ENCODE measurements around the gene PANK3. TPM values are rescaled to one million over a fixed set of nuclear protein-coding genes. Genes with fewer than 3 reads are reported as not detected.
"Not testable (repeated sequence)": the region's sequence is repeated elsewhere in the genome, so short reads cannot be mapped to it uniquely, and the experiment has no call there.

PANK3 gene
- total and polyA plus RNA-seq, 9 of the 15 experiments (the other 6 are each of a cell fraction or from before 2014, with no cell fraction given), result 5.9 to 50.4 (median 29.7) TPM

GRCh38 chr5:168580814-168581469 lies 1.8 kb upstream of the PANK3 start:
- H3K9me3 ChIP-seq (replicated peaks; ENCODE audit: control insufficient read depth, insufficient read depth, low read depth, low read length); FAIRE-seq; H3K27me3 ChIP-seq (ENCODE audit: control insufficient read depth in 2 of 2, insufficient read depth in 2 of 2, low read length in 2 of 2); in situ Hi-C loops (cut with MboI); BruUV-seq (replicated peaks); ATAC-seq; H3K4me3 ChIP-seq; H3K9ac ChIP-seq (ENCODE audit: insufficient read depth in 1 of 2, low read depth in 2 of 2, low read length in 2 of 2); H4K20me1 ChIP-seq (replicated peaks; ENCODE audit: control insufficient read depth, insufficient read depth, low read length); CTCF ChIA-PET (ENCODE audit: low intra/inter-chr PET ratio); intact Hi-C loops (cut with micrococcal nuclease); H3K9me1 ChIP-seq (ENCODE audit: control insufficient read depth, insufficient read depth, low read length): not testable (repeated sequence)
- Histone ChIP-seq H3K27ac (ENCODE audit: extremely low read depth, low read depth, low read length) (peak overlapping the region; percentile 89; the same call in 2 of the 3 replicates), H2AFZ (ENCODE audit: low read depth, low read length) (peak overlapping the region; percentile 84), H3K4me2 (ENCODE audit: insufficient read depth, low read length) (0 out of 2 replicates have a peak overlapping the region, but pooled peaks have one; percentile 88), H3K4me1 (replicated peaks in 1 of 2; ENCODE audit: control insufficient read depth in 2 of 2, insufficient read depth in 2 of 2, low read length in 2 of 2) (peaks cover 17 to 21% of the 10 kb centered on the region in 2 experiments; a peak in 3 of 5 replicates), H3K36me3 (ENCODE audit: control insufficient read depth, insufficient read depth, low read length) (peaks cover 10% of the 10 kb centered on the region; the same call in 2 of the 3 replicates), H3K79me2 (ENCODE audit: control insufficient read depth, insufficient read depth, low read length) (peaks cover 36% of the 10 kb centered on the region)
- 52% methylated on average over 7 of the region's 7 CpGs for WGBS (ENCODE audit: insufficient coverage, low coverage, missing lambda C conversion rate)
- POLR2A ChIA-PET, result interaction anchor here (0.6 to 1.0 kb wide), 3 partner anchors 10 to 278 kb away, joined by 3 read pairs; no protein-coding TSS in a partner anchor
- DNase-seq (ENCODE audit: extremely low read depth in 1 of 4, low spot score in 3 of 4), result peak in 1 of 4 experiments; percentile 80
- TF ChIP-seq ZNF589 (CRISPR knock-in tag; IDR thresholded peaks at IDR 0.05; ENCODE audit: low read depth) (0 out of 2 replicates have a peak, but pooled peaks have one; percentile 41), SRF (CRISPR knock-in tag; IDR thresholded peaks at IDR 0.05) (peak in 1 of 2 experiments; percentile 90; a peak in 2 of 4 replicates), RFX1 (IDR thresholded peaks at IDR 0.05) (peak; percentile 89), MEF2D (tag; conservative IDR thresholded peaks at IDR 0.05; ENCODE audit: low read depth) (peak; percentile 80; the same call in 1 of the 2 replicates), TCFL5 (CRISPR knock-in tag; conservative IDR thresholded peaks at IDR 0.05) (peak; percentile 69; the same call in 1 of the 2 replicates), ATF4 (CRISPR knock-in tag; IDR thresholded peaks at IDR 0.05) (peak; percentile 70), ILK (tag; IDR thresholded peaks at IDR 0.05; ENCODE audit: borderline replicate concordance, low read depth) (0 out of 2 replicates have a peak, but pooled peaks have one; percentile 65), CUX1 (CRISPR knock-in tag; IDR thresholded peaks at IDR 0.05) (peak; percentile 73; the same call in 1 of the 2 replicates)

Data from K562 (cell line).